Body of pancreas (tissue), 4 donors: ENCODE results near the gene LTBP1. TPM values are rescaled to one million over a fixed set of nuclear protein-coding genes. Genes with fewer than 3 reads are reported as not detected.

Experiments used
- ATAC-seq: fragments of 150-250 bp; one replicate; pipeline ENCODE4 v1.9.1; 2016
- DNase-seq, 4 donors: peaks; one replicate each; pipeline ENCODE4 v3.0.0-alpha.2; 2019
- H3K27ac ChIP-seq, 4 donors: fragments of 200-600 bp; sonication (generic); 1 replicate in 3 of 4; 2 replicates in 1 of 4; pipeline versions ENCODE4 v1.5.1 to v1.6.1; 2016 to 2019; ENCODE audit warnings: mild to moderate bottlenecking in 1 of 4, mixed read lengths in 1 of 4, moderate library complexity in 1 of 4
- H3K27me3 ChIP-seq, 2 donors: fragments of 200-600 bp; sonication (generic); one replicate each; pipeline ENCODE4 v1.6.0; 2016; ENCODE audit warnings: mild to moderate bottlenecking in 1 of 2
- H3K36me3 ChIP-seq, 2 donors: fragments of 200-600 bp; sonication (generic); replicated peaks in 1 of 2; 2 replicates each; pipeline ENCODE4 v1.5.1; 2016; ENCODE audit warnings: low read depth in 2 of 2; ENCODE audit not compliant: insufficient read depth in 1 of 2
- H3K4me1 ChIP-seq: fragments of 200-600 bp; sonication (generic); one replicate; pipeline ENCODE4 v1.6.0; 2016
- H3K4me3 ChIP-seq, 2 donors: fragments of 200-600 bp; sonication (generic); 1 replicate in 1 of 2; 2 replicates in 1 of 2; pipeline ENCODE4 v1.5.1; 2016 to 2019
- H3K9me3 ChIP-seq, 3 donors: fragments of 200-600 bp; sonication (generic); 1 replicate in 2 of 3; 2 replicates in 1 of 3; pipeline ENCODE4 v1.5.1; 2016
- CTCF ChIP-seq, 7 experiments: fragments of 450-650 bp in 4 of 7; fragments of 200-600 bp in 3 of 7; sonication (generic) in 3 of 7; IDR thresholded peaks; one replicate each; pipeline ENCODE4 v1.5.1; 2016 to 2019; ENCODE audit warnings: antibody characterized with exemption in 7 of 7
- POLR2A ChIP-seq, 3 donors: fragments of 450-650 bp; IDR thresholded peaks; one replicate each; pipeline ENCODE4 v1.6.1; 2016; ENCODE audit warnings: antibody characterized with exemption in 3 of 3, mild to moderate bottlenecking in 2 of 3
- WGBS, 2 donors: methylation state at CpG; one replicate each; pipeline ENCODE4 v1.1.5; 2017; 5-methylcytosine and 5-hydroxymethylcytosine counted together
- intact Hi-C: fragments of 100-400 bp; cut with DNase I; formaldehyde crosslinking; loops from one replicate; pipeline ENCODE4 v1.15.1; 2023
- total RNA-seq, 2 donors: library from RNA; depleted of rRNA; stranded (reverse); fragments of >200 nt; gene quantifications; one replicate each; pipeline ENCODE4 v1.1.0, GENCODE V29; 2016

Gene LTBP1
- total RNA-seq, 2 donors from 2014 or later: 8.8 to 10.2 TPM

GRCh38 chr2:32931945-32932709 is 14.6 kb upstream of the LTBP1 start:
- H3K4me3 ChIP-seq: no peak overlapping the region
- 69% methylated on average over 12 of the region's 12 CpGs for WGBS, 2 donors

GRCh38 chr2:32932825-32933755 is 13.7 kb upstream of the LTBP1 start:
- H3K27ac ChIP-seq: no peak overlapping the region
- H3K27me3 ChIP-seq: no peaks in the 10 kb centered on the region
- no peaks in the 10 kb centered on the region for H3K9me3 ChIP-seq
- TF ChIP-seq POLR2A (IDR thresholded peaks at IDR 0.05) (no peak), CTCF (IDR thresholded peaks at IDR 0.05) (no peak)
- no peak for DNase-seq
- H3K4me3 ChIP-seq: no peak overlapping the region
- H3K4me1 ChIP-seq: no peaks in the 10 kb centered on the region
- 70 to 80% methylated on average over 11 of the region's 11 CpGs for WGBS, 2 donors
- no peaks in the 10 kb centered on the region for H3K36me3 ChIP-seq
- no peak for ATAC-seq
- intact Hi-C loops: no loop called here

More at GRCh38 chr2:32931945-32932709, 14.6 kb upstream of the LTBP1 start:
- intact Hi-C loops: no loop called here
- no peaks in the 10 kb centered on the region for H3K36me3 ChIP-seq
- no peaks in the 10 kb centered on the region for H3K27me3 ChIP-seq
- DNase-seq: no peak
- no peaks in the 10 kb centered on the region for H3K9me3 ChIP-seq
- ATAC-seq: no peak
- H3K4me1 ChIP-seq: no peaks in the 10 kb centered on the region
- TF ChIP-seq POLR2A (IDR thresholded peaks at IDR 0.05): no peak
- TF ChIP-seq CTCF (IDR thresholded peaks at IDR 0.05): no peak
- H3K27ac ChIP-seq: no peak overlapping the region

- no peaks in the 10 kb centered on the region for H3K9me3 ChIP-seq
- no peaks in the 10 kb centered on the region for H3K27me3 ChIP-seq
- H3K4me1 ChIP-seq: no peaks in the 10 kb centered on the region
- ATAC-seq: no peak
- DNase-seq: no peak
- no peak for TF ChIP-seq POLR2A (IDR thresholded peaks at IDR 0.05)
- TF ChIP-seq CTCF (IDR thresholded peaks at IDR 0.05): no peak
- intact Hi-C loops: no loop called here
- H3K27ac ChIP-seq: no peak overlapping the region
- H3K4me3 ChIP-seq: no peak overlapping the region
- WGBS, 2 donors: 78 to 79% methylated on average over 5 of the region's 5 CpGs
- no peaks in the 10 kb centered on the region for H3K36me3 ChIP-seq
These were observed 13.0 kb upstream of the LTBP1 start for GRCh38 chr2:32933756-32934095.

- H3K4me3 ChIP-seq: no peak overlapping the region
- H3K27ac ChIP-seq: no peak overlapping the region
- peak in 1 of 4 donors; percentile 28 for DNase-seq
- H3K4me1 ChIP-seq: no peaks in the 10 kb centered on the region
- intact Hi-C loops: no loop called here
- H3K36me3 ChIP-seq: no peaks in the 10 kb centered on the region
- TF ChIP-seq POLR2A (IDR thresholded peaks at IDR 0.05) (no peak), CTCF (IDR thresholded peaks at IDR 0.05) (no peak)
- H3K27me3 ChIP-seq: no peaks in the 10 kb centered on the region
- WGBS, 2 donors: 28 to 36% methylated on average over 13 of the region's 13 CpGs
- ATAC-seq: no peak
- H3K9me3 ChIP-seq: no peaks in the 10 kb centered on the region
These were observed 8.9 kb upstream of the LTBP1 start for GRCh38 chr2:32937602-32938448.
